ENCODE data around the gene GSTM5.
"Not testable (repeated sequence)": the region's sequence is repeated elsewhere in the genome, so short reads cannot be mapped to it uniquely, and the experiment has no call there.

GRCh38 chr1:109711593-109712320 is at the start of gene GSTM5:
- not testable (repeated sequence) for TF ChIP-seq CTCF (conservative IDR thresholded peaks at IDR 0.05; ENCODE audit: low read depth, low read length); EZH2 (IDR thresholded peaks at IDR 0.05; ENCODE audit: low read length, unreplicated experiment)
